ENCODE measurements around the gene NOXO1. TPM values are rescaled to one million over a fixed set of nuclear protein-coding genes. Genes with fewer than 3 reads are reported as not detected.

The NOXO1 gene
- total RNA-seq, 1 donor from 2014 or later, result 1.6 TPM

- FAIRE-seq (no peak), DNase-seq (ENCODE audit: low read depth) (no peak)
- no peak overlapping the region for H3K4me3 ChIP-seq (ENCODE audit: low read depth, low read length)
- no peaks in the 10 kb centered on the region for H3K27me3 ChIP-seq (ENCODE audit: control insufficient read depth, insufficient read depth, low read length)
- H3K36me3 ChIP-seq (ENCODE audit: control insufficient read depth, insufficient read depth, low read length), result peaks cover 63% of the 10 kb centered on the region
- no peak for TF ChIP-seq CTCF (IDR thresholded peaks at IDR 0.05; ENCODE audit: insufficient read depth, low read length, severe bottlenecking)
These were observed 19.8 kb upstream of the NOXO1 start for GRCh38 chr16:2001035-2001434.

- TF ChIP-seq CTCF (IDR thresholded peaks at IDR 0.05; ENCODE audit: insufficient read depth, low read length, severe bottlenecking), result no peak
- Histone ChIP-seq H3K27me3 (ENCODE audit: control insufficient read depth, insufficient read depth, low read length) (no peaks in the 10 kb centered on the region), H3K36me3 (ENCODE audit: control insufficient read depth, insufficient read depth, low read length) (peaks cover 54% of the 10 kb centered on the region), H3K4me3 (ENCODE audit: low read depth, low read length) (no peak overlapping the region)
- no peak for FAIRE-seq
- no peak for DNase-seq (ENCODE audit: low read depth)
These were observed 18.7 kb upstream of the NOXO1 start for GRCh38 chr16:1999866-2000514.

- no peak for FAIRE-seq
- DNase-seq (ENCODE audit: low read depth), result no peak
- Histone ChIP-seq H3K4me3 (ENCODE audit: low read depth, low read length) (no peak overlapping the region), H3K36me3 (ENCODE audit: control insufficient read depth, insufficient read depth, low read length) (peaks cover 49% of the 10 kb centered on the region), H3K27me3 (ENCODE audit: control insufficient read depth, insufficient read depth, low read length) (no peaks in the 10 kb centered on the region)
- no peak for TF ChIP-seq CTCF (IDR thresholded peaks at IDR 0.05; ENCODE audit: insufficient read depth, low read length, severe bottlenecking)
These were observed 17.9 kb upstream of the NOXO1 start for GRCh38 chr16:1998852-1999801.

GRCh38 chr16:1998360-1998835 lies 17.1 kb upstream of the NOXO1 start:
- no peak for DNase-seq (ENCODE audit: low read depth)
- Histone ChIP-seq H3K4me3 (ENCODE audit: low read depth, low read length) (no peak overlapping the region), H3K36me3 (ENCODE audit: control insufficient read depth, insufficient read depth, low read length) (peaks cover 45% of the 10 kb centered on the region), H3K27me3 (ENCODE audit: control insufficient read depth, insufficient read depth, low read length) (no peaks in the 10 kb centered on the region)
- no peak for FAIRE-seq
- TF ChIP-seq CTCF (IDR thresholded peaks at IDR 0.05; ENCODE audit: insufficient read depth, low read length, severe bottlenecking), result no peak

GRCh38 chr16:1997494-1998359 lies 16.5 kb upstream of the NOXO1 start:
- FAIRE-seq, result no peak
- no peak overlapping the region for H3K4me3 ChIP-seq (ENCODE audit: low read depth, low read length)
- TF ChIP-seq CTCF (IDR thresholded peaks at IDR 0.05; ENCODE audit: insufficient read depth, low read length, severe bottlenecking), result no peak
- H3K27me3 ChIP-seq (ENCODE audit: control insufficient read depth, insufficient read depth, low read length), result no peaks in the 10 kb centered on the region
- H3K36me3 ChIP-seq (ENCODE audit: control insufficient read depth, insufficient read depth, low read length), result peaks cover 39% of the 10 kb centered on the region
- no peak for DNase-seq (ENCODE audit: low read depth)
